LNCAP (cell line): ENCODE measurements around the gene CYP2J2.
A peak's percentile ranks its signal among the peaks of the same experiment; 100 is the strongest.

Experiments used
- CTCF ChIP-seq: fragments of 450-650 bp; IDR thresholded peaks from 2 replicates; pipeline ENCODE4 v1.5.1; 2017; ENCODE audit warnings: mild to moderate bottlenecking

Gene CYP2J2

GRCh38 chr1:59892841-59893811, 33.4 kb downstream of the CYP2J2 start:
- TF ChIP-seq CTCF, result no peak

GRCh38 chr1:59885160-59885832, 41.3 kb downstream of the CYP2J2 start:
- TF ChIP-seq CTCF, result no peak

- no peak for TF ChIP-seq CTCF
Observed at GRCh38 chr1:59880735-59881134, 45.8 kb downstream of the CYP2J2 start.

- TF ChIP-seq CTCF, result no peak
Observed at GRCh38 chr1:59879996-59880505, 46.5 kb downstream of the CYP2J2 start.

- peak; percentile 69 for TF ChIP-seq CTCF
Observed at GRCh38 chr1:59879574-59879973, 47.0 kb downstream of the CYP2J2 start.

- TF ChIP-seq CTCF, result no peak
Observed at GRCh38 chr1:59878370-59878769, 48.2 kb downstream of the CYP2J2 start.

GRCh38 chr1:59877108-59877682, 49.4 kb downstream of the CYP2J2 start:
- no peak for TF ChIP-seq CTCF
